ENCODE results near the gene RBBP6.

GRCh38 chr16:24539850-24540601 is 660 bp downstream of the RBBP6 start:
- TF ChIP-seq CTCF (conservative IDR thresholded peaks at IDR 0.05; ENCODE audit: low read depth, low read length) (no peak), EZH2phosphoT487 (IDR thresholded peaks at IDR 0.05; ENCODE audit: borderline replicate concordance, low read length) (no peak)

Data from PC-3 (cell line).